SK-N-SH (cell line): ENCODE data around the gene MAD1L1.

ENCODE experiments used
- EP300 ChIP-seq, 2 experiments: IDR thresholded peaks; 2 replicates each; pipeline versions ENCODE4 v1.4.0 to v1.6.1; 2012; ENCODE audit warnings: borderline replicate concordance in 1 of 2, low read depth in 1 of 2, low read length in 1 of 2
- POLR2AphosphoS5 ChIP-seq: IDR thresholded peaks from 2 replicates; pipeline ENCODE4 v1.6.1; 2012; ENCODE audit warnings: low read depth, low read length
- SMC3 ChIP-seq: IDR thresholded peaks from 2 replicates; pipeline ENCODE4 v1.6.1; 2012; ENCODE audit warnings: low read depth, low read length, improper control_type of control experiment
- YY1 ChIP-seq: IDR thresholded peaks from 2 replicates; pipeline ENCODE4 v1.4.0; 2012; ENCODE audit warnings: low read depth, mild to moderate bottlenecking
- TF ChIP-seq, protein P1 (sequence below): fragments of 200-600 bp; sonication (generic); IDR thresholded peaks from 2 replicates; pipeline ENCODE4 v1.6.1; 2017; ENCODE audit warnings: antibody characterized with exemption, mild to moderate bottlenecking, moderate library complexity
- TF ChIP-seq, protein P2 (sequence below): IDR thresholded peaks from 2 replicates; pipeline ENCODE4 v1.4.0; 2012; ENCODE audit warnings: low read depth, borderline replicate concordance

DNA sequence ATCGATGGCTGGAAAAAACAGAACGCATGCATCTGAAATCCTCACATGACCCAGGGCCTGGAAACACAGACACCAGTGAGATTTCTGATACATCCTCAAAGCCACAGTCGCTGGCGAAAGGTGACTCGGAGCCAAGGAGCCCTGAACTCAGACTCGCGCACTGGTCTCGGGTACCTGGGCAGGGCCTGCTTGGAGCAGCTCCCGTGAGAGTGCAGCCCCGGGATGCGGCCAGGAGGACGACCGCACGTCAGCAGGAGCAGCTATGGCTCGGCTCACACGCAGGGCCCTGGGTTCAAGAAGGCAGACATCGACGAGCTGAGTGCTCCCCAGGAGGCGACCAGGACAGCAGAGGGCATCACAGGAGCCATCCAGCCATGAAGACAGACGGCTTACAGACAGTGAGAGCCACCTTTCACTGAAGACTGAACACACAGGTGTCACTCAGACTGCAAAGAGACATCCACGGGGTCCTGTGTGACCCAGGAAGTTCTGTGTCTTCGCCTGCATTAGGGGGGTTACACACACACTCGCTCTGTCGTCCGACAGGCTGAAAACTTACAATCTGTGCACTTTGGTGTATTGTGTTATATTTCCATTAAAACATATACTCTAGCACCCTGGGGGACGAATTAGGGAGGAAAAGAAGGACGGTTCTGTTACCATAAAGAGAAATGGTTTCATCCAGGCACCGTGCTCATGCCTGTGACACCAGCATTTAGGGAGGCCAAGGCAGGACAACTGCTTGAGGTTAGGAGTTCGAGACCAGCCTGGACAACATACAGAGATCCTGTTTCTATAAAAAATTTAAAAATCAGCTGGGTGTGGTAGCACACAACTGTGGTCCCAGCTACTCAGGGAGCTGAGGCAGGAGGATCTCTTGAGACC lies 227.7 kb downstream of the MAD1L1 start:
- TF ChIP-seq, protein P1, sequence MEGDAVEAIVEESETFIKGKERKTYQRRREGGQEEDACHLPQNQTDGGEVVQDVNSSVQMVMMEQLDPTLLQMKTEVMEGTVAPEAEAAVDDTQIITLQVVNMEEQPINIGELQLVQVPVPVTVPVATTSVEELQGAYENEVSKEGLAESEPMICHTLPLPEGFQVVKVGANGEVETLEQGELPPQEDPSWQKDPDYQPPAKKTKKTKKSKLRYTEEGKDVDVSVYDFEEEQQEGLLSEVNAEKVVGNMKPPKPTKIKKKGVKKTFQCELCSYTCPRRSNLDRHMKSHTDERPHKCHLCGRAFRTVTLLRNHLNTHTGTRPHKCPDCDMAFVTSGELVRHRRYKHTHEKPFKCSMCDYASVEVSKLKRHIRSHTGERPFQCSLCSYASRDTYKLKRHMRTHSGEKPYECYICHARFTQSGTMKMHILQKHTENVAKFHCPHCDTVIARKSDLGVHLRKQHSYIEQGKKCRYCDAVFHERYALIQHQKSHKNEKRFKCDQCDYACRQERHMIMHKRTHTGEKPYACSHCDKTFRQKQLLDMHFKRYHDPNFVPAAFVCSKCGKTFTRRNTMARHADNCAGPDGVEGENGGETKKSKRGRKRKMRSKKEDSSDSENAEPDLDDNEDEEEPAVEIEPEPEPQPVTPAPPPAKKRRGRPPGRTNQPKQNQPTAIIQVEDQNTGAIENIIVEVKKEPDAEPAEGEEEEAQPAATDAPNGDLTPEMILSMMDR, result no peak
- TF ChIP-seq POLR2AphosphoS5, result no peak
- TF ChIP-seq, protein P2, sequence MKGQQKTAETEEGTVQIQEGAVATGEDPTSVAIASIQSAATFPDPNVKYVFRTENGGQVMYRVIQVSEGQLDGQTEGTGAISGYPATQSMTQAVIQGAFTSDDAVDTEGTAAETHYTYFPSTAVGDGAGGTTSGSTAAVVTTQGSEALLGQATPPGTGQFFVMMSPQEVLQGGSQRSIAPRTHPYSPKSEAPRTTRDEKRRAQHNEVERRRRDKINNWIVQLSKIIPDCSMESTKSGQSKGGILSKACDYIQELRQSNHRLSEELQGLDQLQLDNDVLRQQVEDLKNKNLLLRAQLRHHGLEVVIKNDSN, result no peak
- no peak for TF ChIP-seq EP300 (IDR thresholded peaks at IDR 0.05; ENCODE audit: borderline replicate concordance in 1 of 2, low read depth in 1 of 2, low read length in 1 of 2)
- TF ChIP-seq YY1, result no peak
- no peak for TF ChIP-seq SMC3
